Amniotic stem cell (primary cell): Measurements from ENCODE around the gene ZNF280D.
A peak's percentile ranks its signal among the peaks of the same experiment; 100 is the strongest.
"Not testable (repeated sequence)": the region's sequence is repeated elsewhere in the genome, so short reads cannot be mapped to it uniquely, and the experiment has no call there.

Experiments used
- DNase-seq: peaks from one replicate; lab custom pipeline; 2025; lab: John Stamatoyannopoulos, UW

The ZNF280D gene, protein sequence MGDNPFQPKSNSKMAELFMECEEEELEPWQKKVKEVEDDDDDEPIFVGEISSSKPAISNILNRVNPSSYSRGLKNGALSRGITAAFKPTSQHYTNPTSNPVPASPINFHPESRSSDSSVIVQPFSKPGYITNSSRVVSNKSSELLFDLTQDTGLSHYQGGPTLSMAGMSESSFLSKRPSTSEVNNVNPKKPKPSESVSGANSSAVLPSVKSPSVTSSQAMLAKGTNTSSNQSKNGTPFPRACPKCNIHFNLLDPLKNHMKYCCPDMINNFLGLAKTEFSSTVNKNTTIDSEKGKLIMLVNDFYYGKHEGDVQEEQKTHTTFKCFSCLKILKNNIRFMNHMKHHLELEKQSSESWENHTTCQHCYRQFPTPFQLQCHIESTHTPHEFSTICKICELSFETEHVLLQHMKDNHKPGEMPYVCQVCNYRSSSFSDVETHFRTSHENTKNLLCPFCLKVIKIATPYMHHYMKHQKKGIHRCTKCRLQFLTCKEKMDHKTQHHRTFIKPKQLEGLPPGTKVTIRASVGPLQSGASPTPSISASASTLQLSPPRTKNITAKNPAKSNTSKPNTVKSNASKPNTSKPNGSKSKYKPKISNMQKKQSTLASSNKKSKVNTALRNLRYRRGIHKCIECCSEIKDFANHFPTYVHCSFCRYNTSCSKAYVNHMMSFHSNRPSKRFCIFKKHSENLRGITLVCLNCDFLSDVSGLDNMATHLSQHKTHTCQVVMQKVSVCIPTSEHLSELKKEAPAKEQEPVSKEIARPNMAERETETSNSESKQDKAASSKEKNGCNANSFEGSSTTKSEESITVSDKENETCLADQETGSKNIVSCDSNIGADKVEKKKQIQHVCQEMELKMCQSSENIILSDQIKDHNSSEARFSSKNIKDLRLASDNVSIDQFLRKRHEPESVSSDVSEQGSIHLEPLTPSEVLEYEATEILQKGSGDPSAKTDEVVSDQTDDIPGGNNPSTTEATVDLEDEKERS

DNA sequence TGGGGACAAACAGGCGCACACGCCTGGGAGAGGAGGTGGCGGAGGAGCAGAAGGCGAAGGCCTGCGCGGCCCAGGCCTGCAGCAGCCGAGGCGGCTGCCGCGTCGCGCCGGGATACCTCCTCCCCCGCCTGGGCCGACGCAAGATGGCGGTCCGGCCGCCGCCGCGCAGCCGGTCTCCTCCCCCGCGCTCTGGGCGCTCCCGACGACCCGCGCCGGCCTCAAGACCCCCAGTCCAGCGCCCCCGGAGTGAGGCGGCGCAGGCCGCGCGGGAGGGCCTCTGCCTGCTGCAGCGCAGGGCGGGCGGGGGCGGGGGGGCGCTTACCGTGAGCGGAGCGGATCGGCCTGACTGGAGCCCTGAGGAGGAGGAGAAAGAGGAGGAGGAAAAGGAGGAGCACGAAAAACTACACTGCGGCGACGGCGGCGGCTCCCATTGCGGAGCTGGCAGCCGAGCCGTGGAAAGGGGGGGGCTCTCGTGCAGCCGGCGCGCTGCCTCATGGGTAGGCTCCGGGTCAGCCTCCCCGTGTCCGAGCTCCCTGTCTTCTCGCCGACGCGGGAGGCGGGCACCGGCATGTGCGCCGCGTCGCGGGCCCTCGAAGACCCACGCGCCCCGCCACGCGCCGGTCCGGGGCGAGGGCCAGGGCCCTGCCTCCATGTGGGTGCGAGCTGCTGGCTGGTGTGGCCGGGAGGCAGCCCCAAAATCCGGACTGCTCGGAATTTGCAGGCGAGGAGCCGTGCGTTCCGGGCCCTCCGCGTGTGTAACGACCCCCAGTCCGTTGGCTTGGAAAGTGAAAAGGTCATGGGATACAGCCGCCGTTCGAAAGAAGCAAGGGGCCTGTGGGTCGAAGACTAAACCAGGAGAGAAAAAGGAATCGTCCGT is at the start of gene ZNF280D:
Gene ZNF280D (minus strand): TSS at position 374 of the 877 bp plus-strand sequence. CDS start 26,400 bp downstream, outside the sequence.
- DNase-seq: peak; percentile 51

DNA sequence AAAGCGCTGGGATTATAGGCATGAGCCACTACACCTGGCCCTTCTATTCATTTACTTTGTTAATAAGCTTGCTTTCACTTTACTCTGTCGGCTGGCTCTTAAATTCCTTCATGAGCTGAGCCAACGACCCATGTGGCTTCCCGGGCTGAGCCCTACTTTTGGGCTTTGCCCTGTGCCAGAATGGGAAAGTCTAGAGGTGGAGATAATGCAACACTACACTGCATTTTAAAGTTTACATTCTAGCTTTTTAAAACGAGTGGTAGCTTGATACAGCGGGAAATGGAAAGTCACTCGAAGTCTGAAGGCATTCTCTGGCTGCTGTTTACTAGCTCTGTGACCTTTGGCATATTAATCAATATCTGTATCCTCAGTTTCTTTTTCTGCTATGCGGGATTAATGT is 49.0 kb upstream of the ZNF280D start:
- no peak for DNase-seq

DNA sequence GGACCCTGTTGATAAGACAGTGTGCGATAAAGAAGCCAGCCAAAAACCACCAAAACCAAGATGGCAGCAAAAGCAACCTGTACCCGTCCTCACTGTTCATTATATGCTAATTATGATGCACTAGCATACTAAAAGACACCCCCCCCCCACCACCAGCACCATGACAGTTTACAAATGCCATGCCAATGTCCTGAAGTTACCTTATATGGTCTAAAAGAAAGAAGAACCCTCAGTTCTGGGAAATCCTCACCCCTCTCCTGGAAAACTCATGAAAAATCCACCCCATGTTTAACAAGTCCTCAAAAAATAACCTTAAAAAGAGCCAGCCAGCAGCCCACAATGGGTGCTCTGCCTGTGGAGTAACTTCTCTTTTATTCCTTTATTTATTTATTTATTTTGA is 48.4 kb upstream of the ZNF280D start:
- no peak for DNase-seq

DNA sequence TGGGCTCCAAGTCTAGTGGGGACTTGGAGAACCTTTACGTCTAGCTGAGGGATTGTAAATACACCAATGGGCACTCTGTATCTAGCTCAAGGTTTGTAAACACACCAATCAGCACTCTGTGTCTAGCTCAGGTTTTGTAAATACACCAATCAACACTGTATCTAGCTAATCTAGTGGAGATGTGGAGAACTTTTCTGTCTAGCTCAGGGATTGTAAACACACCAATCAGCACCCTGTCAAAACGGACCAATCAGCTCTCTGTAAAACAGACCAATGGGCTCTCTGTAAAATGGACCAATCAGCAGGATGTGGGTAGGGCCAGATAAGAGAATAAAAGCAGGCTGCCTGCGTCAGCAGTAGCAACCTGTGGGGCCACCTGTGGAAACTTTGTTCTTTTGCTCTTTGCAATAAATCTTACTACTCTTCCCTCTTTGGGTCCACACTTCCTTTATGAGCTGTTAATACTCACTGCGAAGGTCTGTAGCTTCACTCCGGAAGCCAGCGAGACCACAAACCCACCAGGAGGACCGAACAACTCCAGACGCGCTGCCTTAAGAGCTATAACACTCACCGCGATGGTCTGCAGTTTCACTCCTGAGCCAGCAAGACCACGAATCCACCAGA is 46.9 kb upstream of the ZNF280D start:
- DNase-seq: not testable (repeated sequence)

DNA sequence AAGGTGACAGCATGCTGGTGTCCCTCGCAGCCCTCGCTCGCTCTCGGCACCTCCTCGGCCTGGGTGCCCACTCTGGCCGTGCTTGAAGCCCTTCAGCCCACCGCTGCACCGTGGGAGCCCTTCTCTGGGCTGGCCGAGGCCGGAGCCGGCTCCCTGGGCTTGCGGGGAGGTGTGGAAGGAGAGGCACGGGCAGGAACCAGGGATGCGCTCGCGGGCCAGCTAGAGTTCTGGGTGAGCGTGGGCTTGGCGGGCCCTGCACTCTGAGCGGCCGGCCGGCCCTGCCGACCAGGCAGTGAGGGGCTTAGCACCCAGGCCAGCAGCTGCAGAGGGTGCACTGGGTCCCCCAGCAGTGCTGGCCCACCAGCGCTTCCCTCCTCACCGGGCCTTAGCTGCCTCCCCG is 46.1 kb upstream of the ZNF280D start:
- not testable (repeated sequence) for DNase-seq

DNA sequence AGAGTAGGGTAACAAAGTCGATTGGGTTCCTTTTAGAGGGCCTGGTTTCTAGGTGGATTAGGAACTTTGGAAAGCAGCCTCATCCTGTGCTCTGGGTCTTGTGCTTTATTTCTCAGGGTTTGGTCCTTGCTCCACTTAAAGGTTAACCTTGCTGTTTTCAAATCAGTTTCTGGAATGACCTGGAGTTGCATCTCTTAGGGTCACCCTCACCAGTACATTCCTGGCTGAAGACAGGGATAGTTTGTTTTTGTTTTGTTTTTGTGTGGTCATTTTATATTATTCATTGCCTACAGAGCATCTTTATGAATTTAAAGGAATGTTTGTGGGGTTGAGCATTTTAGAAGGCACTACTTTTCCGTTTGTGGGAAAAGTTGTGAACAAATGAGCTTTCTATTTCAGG is 45.5 kb upstream of the ZNF280D start:
- DNase-seq: no peak

DNA sequence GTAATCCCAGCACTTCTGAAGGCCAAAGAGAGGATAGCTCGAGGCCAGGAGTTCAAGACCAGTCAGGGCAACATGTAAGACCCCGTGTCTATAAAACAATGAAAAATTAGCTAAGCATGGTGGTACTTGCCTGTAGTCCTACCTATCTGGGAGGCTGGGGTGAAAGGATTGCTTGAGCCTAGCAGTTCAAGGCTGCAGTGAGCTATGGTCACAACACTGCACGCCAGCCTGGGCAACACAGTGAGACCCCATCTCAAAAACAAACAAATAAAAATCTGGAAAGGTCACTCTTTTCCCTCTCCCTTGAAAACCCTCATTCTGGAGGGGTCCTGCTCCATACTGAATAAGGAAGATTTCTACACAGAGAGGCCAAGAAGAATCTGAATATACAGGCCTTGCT is 43.5 kb upstream of the ZNF280D start:
- DNase-seq: no peak

DNA sequence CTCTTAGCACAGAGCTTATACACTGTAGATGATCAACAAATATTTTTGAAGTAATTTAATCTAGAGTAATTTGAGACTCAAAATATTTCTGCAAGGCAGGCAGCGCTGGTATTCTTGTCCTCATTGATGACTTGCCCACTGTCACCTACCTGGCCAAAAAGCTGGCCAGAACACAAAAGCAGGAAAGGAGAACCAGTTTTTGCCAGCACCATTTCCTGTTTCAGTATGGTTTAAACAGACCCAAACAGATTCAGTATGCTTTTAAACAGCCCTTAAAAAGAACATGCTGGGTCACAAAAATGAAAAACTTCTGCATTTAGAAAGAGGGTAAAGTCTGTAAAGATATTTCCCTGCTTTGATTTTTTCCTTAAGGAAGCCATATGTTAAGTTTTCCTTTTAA is 42.3 kb upstream of the ZNF280D start:
- no peak for DNase-seq

DNA sequence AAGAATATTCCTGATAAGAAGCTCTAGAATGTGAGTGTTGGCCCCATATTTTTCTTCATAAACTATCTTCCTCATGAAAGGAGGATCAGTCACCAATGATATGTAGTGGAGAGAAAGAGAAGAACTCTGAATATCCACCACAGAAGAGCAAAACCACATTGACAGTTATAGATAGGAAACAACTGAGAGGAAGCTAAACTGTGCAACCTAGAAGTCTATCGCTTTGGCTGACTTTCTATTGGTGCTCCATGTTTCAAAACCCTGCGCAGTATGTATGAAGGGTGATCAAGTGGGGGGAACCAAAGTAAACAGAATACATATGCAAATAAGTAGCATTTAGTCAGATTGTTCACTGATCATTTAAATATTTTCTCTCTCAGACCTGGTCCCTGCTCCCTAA is 41.0 kb upstream of the ZNF280D start:
- DNase-seq: no peak

DNA sequence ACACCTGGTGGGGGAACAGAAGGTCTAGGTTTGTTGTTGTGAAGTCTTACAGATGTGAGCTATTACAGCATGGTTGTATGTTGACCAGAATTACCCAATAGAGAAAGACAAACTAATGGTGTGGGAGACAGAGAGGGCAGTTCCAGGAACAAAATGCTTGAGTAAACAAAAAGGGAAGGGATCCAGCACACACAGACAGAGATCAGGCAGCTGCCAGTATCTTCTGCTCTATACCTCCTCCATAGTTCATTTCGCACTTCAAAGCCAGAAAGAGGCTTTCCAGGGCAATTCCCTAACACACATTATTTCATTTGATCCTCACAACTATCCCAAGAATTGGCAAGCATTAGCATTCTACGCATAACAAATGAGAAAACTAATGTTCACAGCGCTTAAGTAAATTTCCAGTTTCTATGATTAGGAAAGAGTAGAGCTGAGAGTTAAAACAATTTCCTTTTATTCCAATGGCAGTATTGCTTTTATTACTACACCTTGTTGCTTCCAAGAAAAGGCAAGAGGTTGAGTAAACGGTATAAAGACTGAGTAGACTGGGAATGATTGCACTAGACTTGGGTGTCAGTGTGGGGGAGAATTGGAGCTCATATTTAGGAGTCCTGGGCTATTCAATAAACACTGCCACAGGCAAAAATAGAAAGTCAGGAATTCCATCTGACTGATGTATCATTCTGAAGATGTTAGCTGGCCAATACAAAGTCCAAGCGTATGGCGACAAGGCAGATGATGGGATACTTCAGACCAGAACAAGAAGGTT is 39.7 kb upstream of the ZNF280D start:
- no peak for DNase-seq

DNA sequence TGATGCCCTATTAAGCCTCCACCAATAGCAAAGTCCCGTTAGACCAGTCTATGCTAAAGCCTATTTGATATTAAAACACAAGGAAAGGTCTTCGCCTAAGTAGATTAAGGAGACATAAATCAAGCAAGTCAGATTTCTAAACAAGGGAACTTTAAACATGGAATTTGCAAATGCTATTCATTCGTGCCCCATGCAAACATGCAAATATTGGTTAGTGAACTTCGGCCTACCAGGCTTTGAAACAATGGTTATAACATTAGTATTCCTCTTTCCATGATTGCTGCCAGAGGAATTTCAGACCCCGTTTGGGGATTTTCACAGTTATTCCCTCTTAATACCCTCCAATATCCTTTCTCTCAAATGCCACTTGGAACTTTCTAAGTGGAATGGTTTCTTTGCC is 36.9 kb upstream of the ZNF280D start:
- DNase-seq: no peak

DNA sequence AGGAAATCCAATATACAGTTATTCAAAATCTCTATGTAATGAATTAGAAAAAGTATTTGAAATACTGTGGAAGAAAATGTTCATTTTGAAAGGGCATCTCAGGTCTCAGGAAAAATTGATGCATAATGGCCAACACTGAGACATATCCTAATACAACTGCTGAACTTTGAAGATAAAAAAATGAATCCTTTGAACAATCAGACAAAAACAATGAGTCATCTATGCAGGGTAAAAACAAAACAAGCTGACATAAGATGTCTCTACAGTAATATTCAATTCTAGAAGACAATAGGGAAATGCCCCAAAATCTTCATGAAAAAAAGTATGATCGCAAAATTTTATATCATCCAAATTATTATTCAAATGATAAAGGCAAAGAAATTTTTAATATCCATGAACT is 34.0 kb upstream of the ZNF280D start:
- no peak for DNase-seq

DNA sequence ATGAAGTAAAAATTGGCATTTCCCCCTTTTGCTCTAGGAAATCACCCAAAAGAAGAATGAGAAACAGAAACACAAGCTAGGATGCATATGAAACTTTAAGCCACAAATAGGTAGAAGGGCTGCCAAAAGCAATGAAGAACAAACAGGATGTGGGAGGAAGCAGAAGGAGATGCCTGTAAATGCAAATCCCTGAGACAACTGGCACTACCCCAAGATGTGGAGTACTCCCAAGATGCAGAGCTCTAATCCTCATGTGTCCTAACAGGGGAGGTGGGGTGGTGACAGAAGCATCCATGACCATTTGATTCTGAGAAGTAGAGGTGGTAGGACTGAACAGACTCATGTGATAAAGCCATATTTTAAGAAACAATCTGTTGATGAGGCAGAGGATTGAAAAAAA is 31.9 kb upstream of the ZNF280D start:
- DNase-seq: no peak

DNA sequence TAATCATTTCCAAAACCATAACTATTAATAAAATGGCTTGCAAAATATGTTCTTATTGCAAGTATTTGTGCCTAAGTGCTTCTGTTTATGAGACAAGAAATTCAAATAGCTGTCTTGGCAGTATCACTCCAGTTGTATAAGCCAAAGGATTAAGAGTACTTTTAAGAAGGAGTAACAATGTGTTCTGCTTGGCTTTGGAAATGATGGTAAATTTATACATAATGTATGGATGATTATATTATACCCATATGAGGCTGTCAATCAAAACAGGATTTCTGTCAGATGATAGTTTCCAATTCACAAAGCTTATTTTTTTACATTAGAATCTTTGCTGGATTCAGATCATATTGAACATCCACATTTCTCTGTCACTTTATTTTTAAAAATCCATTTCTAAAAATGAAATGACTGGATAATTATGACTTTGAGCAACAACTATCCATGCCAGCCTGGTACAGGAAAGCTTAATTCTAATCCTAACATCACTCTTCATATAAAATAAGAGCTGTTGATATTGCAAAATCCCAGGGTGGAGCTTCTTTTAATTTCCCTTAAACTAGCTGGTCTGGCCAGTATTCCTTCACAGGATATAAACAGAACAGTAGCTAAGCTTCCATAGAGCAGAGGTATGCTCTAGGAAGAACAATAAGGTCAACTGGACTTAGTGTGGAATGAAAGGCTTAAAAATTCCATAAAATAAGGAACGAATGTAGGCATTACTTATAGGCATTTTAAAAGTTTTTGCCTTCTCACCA is 30.0 kb upstream of the ZNF280D start:
- no peak for DNase-seq

DNA sequence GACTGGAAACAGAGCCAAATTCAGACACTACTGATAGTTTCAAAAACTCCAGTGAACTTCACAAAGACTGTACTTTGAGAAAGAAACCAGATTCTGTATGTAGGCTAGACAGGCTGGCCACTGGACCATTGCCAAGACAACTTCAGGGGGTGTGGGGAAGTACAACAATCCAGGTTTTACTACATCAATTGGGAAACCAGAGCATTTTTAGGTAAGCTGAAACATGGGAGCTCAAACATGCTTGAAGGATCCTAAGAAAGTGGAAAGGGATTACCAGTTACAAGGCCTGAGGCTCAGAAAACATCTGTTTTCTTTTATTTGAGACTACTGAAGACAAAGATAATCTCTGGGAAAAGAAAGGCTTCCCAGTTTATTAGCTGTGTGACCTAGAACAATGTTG is 26.9 kb upstream of the ZNF280D start:
- no peak for DNase-seq

DNA sequence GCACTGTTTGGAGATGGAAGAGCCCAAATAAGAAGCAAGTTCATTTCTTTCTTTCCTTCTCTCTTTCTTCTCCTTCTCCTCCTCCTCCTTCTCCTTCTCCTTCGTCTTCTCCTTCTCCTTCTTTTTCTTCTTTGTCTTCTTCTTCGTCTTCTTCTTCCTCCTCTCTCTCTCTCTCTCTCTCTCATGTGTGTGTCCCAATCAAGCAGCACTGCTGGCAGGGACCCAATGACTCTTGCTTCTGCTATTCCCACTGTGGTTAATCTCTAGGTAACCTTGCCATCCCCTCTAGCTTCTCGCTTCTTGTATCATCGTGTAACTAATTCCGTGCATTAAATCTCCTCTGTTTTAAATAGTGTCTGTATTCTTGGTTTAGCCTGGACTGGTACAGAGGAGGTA is 26.1 kb upstream of the ZNF280D start:
- DNase-seq: no peak

DNA sequence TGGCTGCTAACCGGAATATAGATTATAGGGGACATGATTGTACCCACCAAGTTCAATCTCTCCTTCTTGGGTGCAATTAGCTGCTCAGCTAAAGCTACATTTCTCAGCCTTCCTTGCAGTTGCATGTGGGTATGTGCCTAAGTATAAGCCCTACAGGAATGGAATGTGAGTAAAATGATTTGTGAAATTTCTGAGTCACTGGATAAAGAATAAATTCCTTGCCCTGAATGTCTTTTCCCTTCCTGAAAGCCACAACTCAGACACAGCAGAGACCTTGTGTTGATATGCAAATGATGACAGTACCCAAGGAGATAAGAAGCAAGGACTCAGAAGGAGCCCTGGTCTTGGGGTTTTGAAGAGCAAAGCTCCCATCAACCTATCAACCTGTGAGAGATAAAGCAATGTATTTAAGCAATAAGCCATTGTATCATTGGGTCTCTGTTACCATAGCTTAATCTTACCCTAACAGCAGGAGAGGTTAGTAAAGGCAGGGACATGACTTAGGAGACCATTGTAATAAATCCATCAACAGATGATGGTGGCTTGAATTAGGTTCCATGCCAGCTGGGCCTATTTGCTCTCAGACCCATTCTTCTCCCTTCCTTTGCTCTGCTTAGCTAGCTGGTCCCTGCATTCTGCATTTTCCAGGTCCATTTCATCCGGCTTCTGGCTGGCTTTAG is 25.6 kb upstream of the ZNF280D start:
- DNase-seq: no peak

DNA sequence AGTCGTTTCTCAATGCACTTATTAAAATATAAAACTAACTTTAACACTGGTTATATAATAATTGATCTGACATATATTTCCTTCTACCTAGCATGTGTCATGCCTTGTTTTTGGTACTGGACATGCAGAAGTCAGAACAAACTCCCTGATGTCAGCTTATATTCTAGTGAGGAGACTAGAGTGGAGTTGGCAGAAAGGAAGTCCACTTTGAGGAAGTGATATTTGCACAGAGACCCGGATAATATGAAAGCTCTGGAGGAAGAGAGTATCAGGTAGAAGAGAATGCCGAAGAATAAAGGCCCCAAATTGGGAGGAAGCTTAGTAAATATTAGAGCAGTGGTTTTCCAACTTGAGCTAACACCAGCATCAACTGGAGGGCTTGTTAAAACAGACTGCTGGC is 24.6 kb upstream of the ZNF280D start:
- no peak for DNase-seq

DNA sequence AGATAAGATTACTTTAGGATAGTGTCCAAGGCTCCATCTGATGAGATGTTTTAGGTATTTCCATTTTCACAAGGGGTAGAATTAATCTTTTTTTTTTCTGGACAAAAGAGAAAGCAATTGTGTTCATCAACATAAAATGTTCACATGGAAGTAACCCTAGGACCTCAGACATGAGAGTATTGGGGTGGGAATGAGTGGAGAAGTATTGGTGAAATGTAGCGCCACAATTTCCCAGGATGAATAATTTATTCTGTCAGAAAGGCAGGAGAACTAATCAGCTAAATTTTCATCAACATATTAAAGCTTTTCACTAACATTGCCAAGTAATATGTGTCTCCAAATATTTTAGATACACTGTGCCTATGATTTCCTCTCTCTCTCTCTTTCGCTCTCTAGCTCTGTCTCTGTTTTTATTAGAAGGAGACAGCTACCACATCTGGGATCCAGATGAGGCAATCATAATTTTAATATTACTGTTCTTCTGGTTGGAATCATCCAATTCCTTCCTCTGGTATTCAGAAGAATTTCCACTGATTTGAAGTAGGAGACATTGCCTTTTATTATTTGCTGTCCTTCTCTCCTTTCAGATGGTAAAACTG is 21.6 kb upstream of the ZNF280D start:
- DNase-seq: no peak
